NB4 (cell line): ENCODE results near the gene AHR.

ENCODE experiments used
- CTCF ChIP-seq: IDR thresholded peaks from one replicate; pipeline ENCODE4 v1.5.1; 2012; ENCODE audit warnings: low read depth, low read length
- MAX ChIP-seq: IDR thresholded peaks from 2 replicates; pipeline ENCODE4 v1.6.1; 2011; ENCODE audit warnings: low read depth, low read length

- no peak for TF ChIP-seq CTCF
- TF ChIP-seq MAX = no peak
These were observed 19.4 kb upstream of the AHR start for GRCh38 chr7:17279061-17279460.
